NCI-H69 (cell line): ENCODE measurements around the gene CPAMD8.

Experiments used
- DNase-seq: peaks from one replicate; lab custom pipeline; 2025; lab: John Stamatoyannopoulos, UW

Gene CPAMD8

DNA sequence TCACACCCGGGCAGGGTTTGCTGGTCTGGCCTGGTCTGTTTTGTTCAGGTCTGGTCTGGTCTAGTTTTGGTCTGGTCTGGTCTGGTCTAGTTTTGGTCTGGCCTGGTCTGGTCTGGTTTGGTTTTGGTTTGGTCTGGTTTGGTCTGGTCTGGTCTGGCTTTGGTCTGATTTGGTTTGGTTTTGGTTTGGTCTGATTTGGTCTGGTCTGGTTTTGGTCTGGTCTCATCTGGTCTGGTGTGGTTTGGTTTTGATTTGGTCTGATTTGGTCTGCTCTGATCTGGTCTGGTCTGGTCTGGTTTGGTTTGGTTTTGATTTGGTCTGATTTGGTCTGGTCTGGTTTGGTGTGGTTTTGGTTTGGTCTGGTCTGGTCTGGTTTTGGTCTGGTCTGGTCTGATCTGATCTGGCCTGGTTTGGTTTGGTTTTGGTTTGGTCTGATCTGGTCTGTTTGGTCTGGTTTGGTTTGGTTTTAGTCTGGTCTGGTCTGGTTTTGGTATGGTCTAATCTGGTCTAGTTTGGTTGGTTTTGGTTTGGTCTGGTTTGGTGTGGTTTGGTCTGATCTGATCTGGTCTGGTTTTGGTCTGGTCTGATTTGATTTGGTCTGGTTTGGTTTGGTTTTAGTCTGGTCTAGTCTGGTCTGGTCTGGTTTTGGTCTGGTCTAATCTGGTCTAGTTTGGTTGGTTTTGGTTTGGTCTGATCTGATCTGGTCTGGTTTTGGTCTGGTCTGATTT, 152.2 kb downstream of the CPAMD8 start:
- no peak for DNase-seq

DNA sequence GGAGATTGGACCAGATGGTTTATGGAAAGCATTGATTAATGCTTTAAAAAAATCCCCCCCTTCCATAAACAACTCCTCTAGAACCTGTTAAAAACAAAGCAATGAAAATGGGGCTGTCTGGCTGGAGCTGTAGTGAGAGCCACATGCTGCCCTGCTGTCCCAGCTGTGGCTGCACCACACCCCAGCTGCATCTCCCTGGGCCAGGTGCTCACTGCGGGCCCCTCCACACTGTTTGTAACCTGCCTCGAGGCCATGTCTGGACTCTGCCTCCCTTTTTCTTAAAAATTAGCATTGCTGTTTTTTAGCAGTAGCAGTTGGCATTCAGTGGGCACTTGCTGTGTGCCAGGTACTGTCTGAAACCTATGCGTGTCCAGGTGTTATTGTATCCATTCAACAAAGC, 153.0 kb downstream of the CPAMD8 start:
- peak; percentile 81 for DNase-seq

DNA sequence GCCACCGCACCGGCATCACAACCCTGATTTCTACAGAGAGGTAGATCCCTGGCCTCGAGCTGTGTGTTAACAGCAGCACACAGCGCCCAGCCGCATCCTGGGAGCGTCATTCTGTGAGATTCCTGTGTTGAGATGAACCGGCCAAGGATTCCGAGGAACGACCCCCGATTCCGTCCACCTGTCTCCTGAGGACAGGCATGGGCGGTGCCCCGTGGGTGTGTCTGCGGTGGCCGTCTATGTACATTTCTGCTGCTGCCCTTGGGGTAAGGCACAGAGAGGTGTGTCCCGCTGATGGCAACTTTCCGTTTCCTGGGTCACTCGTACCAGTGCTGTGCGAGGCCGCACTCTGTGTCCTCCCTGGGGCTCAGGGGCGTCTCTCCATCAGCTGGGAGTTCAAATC, 153.9 kb downstream of the CPAMD8 start:
- no peak for DNase-seq

DNA sequence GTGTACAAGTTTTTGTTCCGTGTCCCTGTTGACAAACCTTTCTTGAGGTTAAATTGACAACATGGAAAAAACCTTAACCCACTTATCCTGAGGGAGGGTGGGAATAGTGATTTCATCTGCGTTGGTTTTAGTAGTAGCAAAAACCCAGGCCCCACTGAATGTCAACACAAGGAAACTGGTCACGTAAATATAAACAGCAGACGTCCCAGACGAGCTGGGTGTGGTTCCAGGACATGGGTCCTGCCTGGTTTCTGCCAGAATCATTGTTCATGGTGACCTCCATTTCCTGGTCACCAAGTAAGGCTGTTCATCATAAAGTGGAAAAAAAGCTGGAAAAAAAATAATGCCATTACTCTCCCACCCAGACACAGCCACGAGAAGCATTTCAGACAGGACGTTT, 154.7 kb downstream of the CPAMD8 start:
- DNase-seq = no peak

DNA sequence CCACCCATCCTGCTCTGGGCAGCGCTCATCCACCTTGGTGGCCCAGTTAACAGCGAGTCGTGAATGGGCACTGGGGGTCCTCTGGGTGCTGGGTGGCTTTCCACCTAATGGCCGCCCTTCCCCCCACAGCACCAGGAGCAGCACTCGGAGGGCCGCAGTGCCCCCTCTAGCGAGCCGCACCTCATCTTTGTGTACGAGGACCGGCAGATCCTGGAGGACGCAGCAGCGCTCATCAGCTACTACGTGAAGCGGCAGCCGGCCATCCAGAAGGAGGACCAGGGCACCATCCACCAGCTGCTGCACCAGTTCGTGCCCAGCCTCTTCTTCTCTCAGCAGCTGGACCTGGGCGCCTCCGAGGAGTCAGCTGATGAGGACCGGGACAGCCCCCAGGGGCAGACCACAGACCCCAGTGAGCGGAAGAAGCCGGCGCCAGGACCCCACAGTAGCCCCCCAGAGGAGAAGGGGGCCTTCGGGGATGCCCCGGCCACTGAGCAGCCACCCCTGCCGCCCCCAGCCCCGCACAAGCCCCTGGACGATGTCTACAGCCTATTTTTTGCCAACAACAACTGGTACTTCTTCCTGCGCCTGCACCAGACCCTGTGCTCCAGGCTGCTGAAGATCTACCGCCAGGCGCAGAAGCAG, 157.2 kb downstream of the CPAMD8 start:
- DNase-seq = no peak

DNA sequence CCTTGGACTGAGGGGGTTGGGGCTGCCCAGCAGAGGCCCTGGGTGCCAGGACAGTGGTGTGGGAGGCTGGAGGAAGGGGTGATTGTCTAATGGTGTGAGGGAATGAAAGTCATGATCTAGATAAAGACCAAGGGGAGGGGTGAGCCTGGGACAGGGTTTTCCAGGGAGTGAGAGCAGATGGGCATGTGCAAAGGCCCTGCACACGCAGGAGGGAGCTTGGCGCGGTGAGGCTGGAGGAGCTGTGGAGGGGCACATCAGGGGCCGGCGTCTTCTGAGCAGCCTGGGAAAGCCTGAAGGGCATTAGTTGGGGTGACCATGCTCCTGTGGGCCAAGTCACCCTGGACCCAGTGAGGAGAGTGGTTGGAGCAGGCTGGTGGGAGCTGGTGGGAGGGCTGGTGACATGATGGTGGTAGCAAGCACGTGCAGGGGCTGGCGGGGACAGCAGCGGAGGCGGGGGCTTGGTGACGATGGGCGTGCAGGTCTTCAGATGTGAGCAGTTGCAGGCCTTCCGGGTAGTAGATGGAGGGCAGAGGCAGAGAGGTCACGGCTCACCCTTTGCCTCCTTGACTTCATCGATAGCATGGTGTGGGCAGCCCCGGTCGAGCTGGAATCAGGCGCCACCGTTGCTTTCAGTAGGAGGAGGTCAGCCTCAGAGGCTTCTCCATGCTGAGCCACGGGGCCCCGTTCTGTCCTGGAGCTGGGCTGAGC, 158.0 kb downstream of the CPAMD8 start:
- DNase-seq = no peak

DNA sequence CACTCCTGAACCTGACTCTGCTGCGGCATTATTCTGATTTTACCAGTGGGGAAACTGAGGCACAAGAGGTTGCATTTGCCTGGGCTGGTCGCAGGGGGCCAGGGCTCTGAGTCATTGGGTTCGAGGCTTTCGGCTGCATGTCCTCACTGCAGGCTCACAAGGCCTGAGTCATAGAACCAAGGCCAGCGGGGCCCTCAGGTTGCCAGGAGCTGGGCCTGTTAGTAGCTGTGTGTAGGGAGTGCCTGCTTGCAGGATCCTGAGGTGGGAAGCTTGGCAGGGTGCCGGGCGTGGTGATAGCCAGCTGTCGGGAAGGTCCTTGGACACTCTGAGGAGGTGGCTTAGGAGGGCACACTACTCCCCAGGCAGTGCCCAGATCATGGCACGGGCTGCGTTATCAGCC, 159.4 kb downstream of the CPAMD8 start:
- no peak for DNase-seq

DNA sequence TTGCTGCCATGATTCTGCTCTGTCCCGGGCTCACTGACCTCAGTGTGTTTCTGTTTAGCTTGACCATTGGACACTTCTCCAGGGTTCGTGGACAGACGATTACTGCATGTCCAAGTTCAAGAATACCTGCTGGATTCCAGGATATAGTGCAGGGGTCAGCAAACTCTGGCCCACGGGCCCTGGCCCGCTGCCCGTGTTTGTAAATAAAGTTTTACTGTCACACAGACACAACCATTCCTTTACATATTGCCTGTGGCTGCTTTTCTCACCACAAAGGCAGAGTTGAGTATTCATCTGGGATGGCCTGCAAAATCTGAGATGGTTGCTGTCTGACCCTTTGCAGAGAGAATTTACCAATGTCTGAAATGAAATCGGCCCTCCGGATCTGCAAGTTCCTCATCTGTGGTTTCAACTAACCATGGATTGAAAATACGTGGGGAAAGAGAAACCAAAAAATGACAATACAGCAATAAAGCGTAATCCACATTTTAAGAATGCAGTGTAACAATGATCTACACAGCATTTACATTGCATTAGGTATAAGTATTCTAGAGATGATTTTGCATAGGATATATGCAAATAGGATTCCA, 163.7 kb downstream of the CPAMD8 start:
- DNase-seq = no peak

DNA sequence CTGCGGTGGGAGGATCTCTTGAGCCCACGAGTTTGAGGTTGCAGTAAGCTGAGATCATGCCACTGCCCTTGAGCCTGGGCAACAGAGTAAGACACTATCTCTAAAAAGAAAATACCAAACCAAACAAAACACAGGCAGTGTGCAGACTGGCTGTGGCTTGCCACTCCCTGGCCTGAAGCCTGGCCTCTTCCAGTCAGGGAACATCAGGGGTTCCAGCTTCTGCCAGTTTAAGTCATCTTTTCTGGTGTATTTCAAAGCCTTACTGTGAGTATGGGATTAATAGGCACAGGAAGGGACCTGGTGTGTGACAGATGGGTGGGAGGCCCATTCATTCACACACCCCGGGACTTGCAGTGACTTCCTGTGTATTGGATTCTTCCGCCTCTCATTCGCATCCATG, 164.8 kb downstream of the CPAMD8 start:
- peak; percentile 15 for DNase-seq

DNA sequence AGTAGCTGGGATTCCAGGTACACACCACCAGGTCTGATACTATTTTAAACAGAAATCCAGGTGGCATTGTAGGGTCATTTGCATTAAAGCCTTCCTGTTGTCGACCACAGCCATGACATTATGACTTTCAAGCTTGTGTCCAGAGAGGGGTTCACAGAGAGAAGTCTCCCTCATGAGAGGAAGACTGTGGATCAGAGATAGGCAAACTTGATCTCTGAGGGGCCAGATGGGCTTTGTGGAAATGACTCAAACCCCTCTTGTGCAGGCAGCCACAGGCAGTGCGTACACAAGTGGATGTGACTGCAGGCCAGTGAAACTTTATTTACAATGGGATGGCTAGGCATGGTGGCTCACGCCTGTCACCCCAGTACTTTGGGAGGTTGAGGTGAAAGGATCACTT, 165.6 kb downstream of the CPAMD8 start:
- DNase-seq = no peak

DNA sequence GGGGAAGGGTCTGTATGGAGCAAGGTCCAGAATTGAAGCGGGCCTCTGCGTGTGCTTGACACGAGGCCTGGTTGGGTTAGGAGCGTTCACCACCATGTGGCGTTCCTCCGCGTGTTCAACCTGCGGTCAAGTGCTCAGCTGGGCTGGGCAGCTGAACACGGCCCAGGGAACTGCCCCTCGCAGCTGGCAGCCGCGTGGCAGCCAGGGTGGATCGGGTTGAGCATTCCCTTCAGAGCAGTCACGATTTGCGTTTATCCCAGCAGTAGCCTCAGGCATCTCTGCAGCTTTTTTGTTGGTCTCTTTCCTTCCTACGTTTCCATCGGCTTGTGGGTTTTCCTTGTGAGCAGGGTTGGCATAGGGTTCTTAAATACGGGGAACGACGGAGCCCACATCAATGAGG, 166.5 kb downstream of the CPAMD8 start:
- no peak for DNase-seq

DNA sequence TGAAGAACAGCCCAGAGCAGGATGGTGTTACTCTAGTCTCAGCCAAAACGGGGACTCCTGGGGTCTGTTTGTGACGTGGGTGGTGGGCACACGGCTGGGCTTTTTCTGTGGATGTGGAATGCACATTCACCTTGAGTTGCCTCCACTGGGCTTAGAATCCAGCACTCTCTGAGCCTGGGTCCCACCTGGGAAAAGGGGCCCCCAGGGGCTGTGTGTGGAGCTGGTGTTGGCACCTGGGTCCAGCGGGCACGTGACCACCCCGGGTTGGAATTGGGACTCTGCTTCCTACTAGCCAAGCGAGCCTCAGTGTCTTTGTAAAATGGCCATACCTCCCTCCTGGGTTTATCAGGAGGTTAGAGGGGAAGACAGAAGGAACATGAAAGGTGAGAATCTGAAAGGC, 167.0 kb downstream of the CPAMD8 start:
- DNase-seq = no peak

DNA sequence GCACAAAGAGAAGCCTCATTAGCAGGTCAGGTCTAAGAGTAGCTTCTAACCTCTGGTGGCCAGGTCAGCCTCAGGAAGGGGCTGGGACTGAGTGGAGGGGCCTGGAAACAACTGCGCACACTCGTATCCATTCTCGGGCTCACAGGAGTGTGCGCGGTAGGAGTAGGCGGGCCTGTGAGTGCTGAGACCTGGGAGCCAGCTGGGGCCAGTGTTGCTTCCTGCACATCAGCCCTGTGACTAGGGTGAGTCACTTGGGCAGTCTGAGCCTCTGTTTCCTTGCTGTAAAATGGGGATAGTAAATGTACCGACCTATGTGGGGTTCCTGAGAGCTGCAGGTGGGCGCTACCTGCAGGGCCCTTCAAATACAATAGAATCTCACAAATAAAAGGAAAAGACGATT, 170.5 kb downstream of the CPAMD8 start:
- no peak for DNase-seq

DNA sequence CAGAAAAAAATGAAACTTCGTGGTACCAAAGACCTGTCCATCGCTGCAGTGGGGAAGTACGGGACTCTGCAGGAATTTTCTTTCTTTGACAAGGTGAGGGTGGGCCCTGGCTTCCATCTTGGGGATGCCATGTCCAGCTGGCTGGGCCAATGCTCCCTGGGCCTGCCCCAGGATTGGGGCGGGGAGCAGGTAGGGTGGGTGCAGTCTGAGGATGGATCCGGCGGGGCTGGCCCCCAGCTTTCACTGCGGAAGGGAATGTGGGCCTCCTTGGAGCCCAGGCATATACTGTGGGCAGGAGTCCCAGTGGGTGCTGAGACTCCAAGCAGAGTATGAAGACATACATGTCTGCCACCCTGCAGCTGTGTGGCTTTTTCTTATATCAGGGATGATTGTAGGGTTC, 173.5 kb downstream of the CPAMD8 start:
- DNase-seq = no peak

DNA sequence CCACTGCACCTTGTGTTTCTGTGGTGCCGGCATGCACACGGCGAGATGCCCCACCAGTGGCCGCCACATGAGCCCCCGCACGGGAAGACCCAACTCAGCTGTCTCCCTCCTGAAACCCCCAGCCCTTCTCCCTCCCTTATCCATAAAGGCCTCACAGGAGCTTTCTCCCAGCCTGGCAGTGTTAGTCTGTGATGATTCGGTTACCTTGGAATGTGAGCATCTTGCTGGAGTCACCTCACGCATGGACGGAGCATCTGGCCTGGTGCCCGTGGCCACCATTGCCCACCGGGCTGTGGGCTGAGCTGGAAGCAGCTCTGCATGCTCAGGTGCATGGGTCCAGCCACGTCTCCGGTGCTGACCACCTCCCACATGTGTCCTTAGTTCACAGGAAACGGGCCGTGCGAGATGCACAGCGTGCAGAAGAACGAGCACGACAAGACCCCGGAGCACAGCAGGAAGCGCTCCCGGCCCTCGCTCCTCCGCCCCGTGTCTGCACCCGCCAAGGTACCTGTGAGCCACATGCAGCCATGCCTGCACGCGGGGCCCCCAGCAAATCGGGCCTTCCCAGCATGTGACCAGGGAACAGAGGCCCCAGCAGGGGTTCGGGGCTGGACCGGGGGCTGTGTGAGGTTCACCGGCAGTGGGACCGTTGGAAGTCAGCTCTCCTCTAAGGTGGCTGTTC, 175.4 kb downstream of the CPAMD8 start:
- no peak for DNase-seq

DNA sequence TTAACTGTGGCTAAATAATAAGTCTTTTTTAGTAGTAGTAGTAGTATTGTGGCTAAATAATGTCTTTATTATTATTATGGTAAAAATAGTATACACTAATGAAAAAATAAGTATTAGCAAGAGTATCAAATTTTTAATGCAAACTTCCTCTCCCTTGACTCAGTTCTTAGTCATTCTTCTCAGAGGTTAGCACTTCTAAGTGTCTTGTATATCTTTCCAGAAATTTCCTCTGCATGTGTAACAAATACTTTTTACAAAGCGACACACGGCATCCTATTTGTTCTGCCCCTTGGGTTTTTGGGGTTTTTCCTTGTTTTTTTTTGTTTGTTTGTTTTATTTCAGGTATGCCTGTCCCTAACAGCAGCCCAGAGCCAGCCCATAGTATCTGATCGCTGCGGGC, 176.5 kb downstream of the CPAMD8 start:
- DNase-seq = no peak

DNA sequence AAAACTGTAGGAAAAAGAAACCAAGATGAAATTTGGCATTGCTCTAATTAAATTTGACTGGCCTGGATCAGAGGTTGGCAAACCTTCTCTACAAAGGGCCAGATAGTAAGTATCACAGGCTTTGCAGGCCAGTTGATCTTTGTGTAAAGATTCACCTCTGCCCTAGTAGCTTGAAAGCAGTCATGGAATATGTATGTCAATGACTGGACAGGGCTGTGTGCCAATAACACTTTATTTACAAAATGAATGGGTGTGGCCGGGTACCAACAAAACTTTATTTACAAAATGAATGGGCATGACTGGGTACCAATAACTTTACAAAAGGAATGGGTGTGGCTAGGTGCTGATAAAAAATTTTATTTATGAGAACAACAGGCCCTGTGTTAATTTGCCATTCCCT, 177.4 kb downstream of the CPAMD8 start:
- peak; percentile 16 for DNase-seq

DNA sequence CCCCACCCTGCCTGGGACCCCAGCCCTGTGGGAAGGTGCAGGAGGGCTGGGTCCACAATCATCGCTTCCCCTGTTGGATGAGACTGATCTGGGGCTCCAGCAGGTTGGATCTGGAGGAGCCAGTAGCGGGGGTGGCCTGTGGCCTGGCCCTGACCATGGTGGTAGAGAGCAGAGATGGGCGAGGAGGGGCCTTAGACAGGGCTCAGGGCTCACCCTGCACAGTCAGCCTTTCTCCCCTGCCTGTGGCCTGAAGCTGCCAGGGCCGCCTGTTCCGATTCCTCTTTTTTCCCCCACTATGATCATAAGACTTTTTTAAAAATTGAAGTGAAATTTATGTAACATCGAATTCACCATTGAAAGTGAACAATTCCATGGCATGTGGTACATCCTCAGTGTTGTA, 179.2 kb downstream of the CPAMD8 start:
- DNase-seq = no peak

DNA sequence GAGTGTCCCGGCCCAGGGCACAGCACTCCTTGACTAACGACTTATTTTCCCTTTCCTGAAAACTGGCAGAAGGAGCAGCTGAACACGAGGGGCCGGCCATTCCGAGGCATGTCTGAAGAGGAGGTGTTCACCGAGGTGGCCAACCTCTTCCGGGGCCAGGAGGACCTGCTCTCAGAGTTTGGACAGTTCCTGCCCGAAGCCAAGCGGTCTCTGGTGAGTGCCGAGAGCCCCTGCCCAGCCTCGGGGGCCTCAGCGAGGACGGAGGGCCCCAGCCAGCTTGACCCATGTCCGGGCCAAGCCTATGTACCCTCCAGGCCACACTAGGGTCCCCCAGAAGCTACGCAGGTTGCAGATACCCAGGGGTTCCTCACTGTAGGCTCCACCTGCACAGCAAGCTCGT, 179.7 kb downstream of the CPAMD8 start:
- DNase-seq = no peak
